NB4 (cell line): ENCODE results near the gene MTMR4.

Experiments
- CTCF ChIP-seq: IDR thresholded peaks from one replicate; pipeline ENCODE4 v1.5.1; 2012; ENCODE audit warnings: low read depth, low read length
- MAX ChIP-seq: IDR thresholded peaks from 2 replicates; pipeline ENCODE4 v1.6.1; 2011; ENCODE audit warnings: low read depth, low read length
- POLR2A ChIP-seq: IDR thresholded peaks from 2 replicates; pipeline ENCODE4 v1.6.1; 2011; ENCODE audit warnings: mild to moderate bottlenecking; ENCODE audit not compliant: insufficient read length; ENCODE audit errors: extremely low read depth

- TF ChIP-seq CTCF: no peak
- no peak for TF ChIP-seq POLR2A
- TF ChIP-seq MAX: no peak
Observed at GRCh38 chr17:58539698-58540097, 25.3 kb upstream of the MTMR4 start.
